Mesendoderm (in vitro differentiated cells): ENCODE data around the gene PTPA. TPM values are rescaled to one million over a fixed set of nuclear protein-coding genes. Genes with fewer than 3 reads are reported as not detected.
A peak's percentile ranks its signal among the peaks of the same experiment; 100 is the strongest.

ENCODE experiments used
- DNase-seq: peaks from one replicate; pipeline ENCODE4 v3.0.0; 2013
- H2AK5ac ChIP-seq: 2 replicates; pipeline ENCODE4 v1.6.1; 2013; ENCODE audit warnings: low read length, inconsistent platforms
- H2BK120ac ChIP-seq: 2 replicates; pipeline ENCODE4 v1.6.1; 2013; ENCODE audit warnings: low read depth, mild to moderate bottlenecking, low read length, moderate library complexity, mixed read lengths
- H2BK15ac ChIP-seq: replicated peaks from 2 replicates; pipeline ENCODE4 v1.6.1; 2013; ENCODE audit warnings: low read depth, mild to moderate bottlenecking, moderate library complexity
- H2BK5ac ChIP-seq: 2 replicates; pipeline ENCODE4 v1.6.1; 2013; ENCODE audit warnings: low read length, inconsistent platforms
- H3K18ac ChIP-seq: 2 replicates; pipeline ENCODE4 v1.6.1; 2013; ENCODE audit warnings: mild to moderate bottlenecking, low read length, mixed read lengths
- H3K23ac ChIP-seq: one replicate; pipeline ENCODE4 v1.6.1; 2013; ENCODE audit warnings: low read length
- H3K27ac ChIP-seq: 2 replicates; pipeline ENCODE4 v1.5.1; 2013; ENCODE audit warnings: low read depth, mild to moderate bottlenecking, inconsistent platforms, low read length, moderate library complexity
- H3K27me3 ChIP-seq: 2 replicates; pipeline ENCODE4 v1.6.1; 2013; ENCODE audit warnings: low read length, control low read depth, mild to moderate bottlenecking, inconsistent platforms; ENCODE audit not compliant: insufficient read depth, poor library complexity
- H3K36me3 ChIP-seq: 2 replicates; pipeline ENCODE4 v1.6.1; 2013; ENCODE audit warnings: low read length, inconsistent platforms; ENCODE audit not compliant: control insufficient read depth, insufficient read depth
- H3K4ac ChIP-seq: one replicate; pipeline ENCODE4 v1.6.1; 2013; ENCODE audit warnings: low read depth, mild to moderate bottlenecking, low read length, moderate library complexity
- H3K4me1 ChIP-seq: 2 replicates; pipeline ENCODE4 v1.6.1; 2013; ENCODE audit warnings: low read depth, low read length, inconsistent platforms; ENCODE audit not compliant: control insufficient read depth
- H3K4me2 ChIP-seq: 2 replicates; pipeline ENCODE4 v1.6.1; 2013; ENCODE audit warnings: low read length
- H3K4me3 ChIP-seq: 2 replicates; pipeline ENCODE4 v1.5.1; 2013; ENCODE audit warnings: mild to moderate bottlenecking, low read length
- H3K56ac ChIP-seq: one replicate; pipeline ENCODE4 v1.6.1; 2013; ENCODE audit warnings: low read length
- H3K79me1 ChIP-seq: 2 replicates; pipeline ENCODE4 v1.6.1; 2013; ENCODE audit warnings: low read length, inconsistent platforms
- H3K79me2 ChIP-seq: 2 replicates; pipeline ENCODE4 v1.6.1; 2013; ENCODE audit warnings: mild to moderate bottlenecking, low read length; ENCODE audit not compliant: control insufficient read depth, insufficient read depth
- H3K9ac ChIP-seq: 2 replicates; pipeline ENCODE4 v1.6.1; 2013; ENCODE audit warnings: low read length, inconsistent platforms
- H4K5ac ChIP-seq: one replicate; pipeline ENCODE4 v1.6.1; 2013; ENCODE audit warnings: low read length
- H4K8ac ChIP-seq: one replicate; pipeline ENCODE4 v1.6.1; 2013; ENCODE audit warnings: low read depth, mild to moderate bottlenecking, control low read depth, low read length, moderate library complexity
- WGBS: extraction: QIAGEN DNeasy Blood & Tissue Kit; methylation state at CpG from one replicate; pipeline ENCODE4 v1.1.7; 2013; ENCODE audit warnings: low lambda C conversion rate, missing lambda C conversion rate; ENCODE audit not compliant: insufficient coverage; ENCODE audit errors: extremely low coverage; 5-methylcytosine and 5-hydroxymethylcytosine counted together
- polyA plus RNA-seq, 2 experiments: library from polyadenylated mRNA; stranded (reverse); fragments of 200-250 nt; gene quantifications; one replicate each; pipeline ENCODE4 v1.2.3, GENCODE V29; 2013

PTPA gene
- 73.6 TPM for polyA plus RNA-seq (2013, experiment 1 of 2)
- polyA plus RNA-seq (2013, experiment 2 of 2), result 72.5 TPM

DNA sequence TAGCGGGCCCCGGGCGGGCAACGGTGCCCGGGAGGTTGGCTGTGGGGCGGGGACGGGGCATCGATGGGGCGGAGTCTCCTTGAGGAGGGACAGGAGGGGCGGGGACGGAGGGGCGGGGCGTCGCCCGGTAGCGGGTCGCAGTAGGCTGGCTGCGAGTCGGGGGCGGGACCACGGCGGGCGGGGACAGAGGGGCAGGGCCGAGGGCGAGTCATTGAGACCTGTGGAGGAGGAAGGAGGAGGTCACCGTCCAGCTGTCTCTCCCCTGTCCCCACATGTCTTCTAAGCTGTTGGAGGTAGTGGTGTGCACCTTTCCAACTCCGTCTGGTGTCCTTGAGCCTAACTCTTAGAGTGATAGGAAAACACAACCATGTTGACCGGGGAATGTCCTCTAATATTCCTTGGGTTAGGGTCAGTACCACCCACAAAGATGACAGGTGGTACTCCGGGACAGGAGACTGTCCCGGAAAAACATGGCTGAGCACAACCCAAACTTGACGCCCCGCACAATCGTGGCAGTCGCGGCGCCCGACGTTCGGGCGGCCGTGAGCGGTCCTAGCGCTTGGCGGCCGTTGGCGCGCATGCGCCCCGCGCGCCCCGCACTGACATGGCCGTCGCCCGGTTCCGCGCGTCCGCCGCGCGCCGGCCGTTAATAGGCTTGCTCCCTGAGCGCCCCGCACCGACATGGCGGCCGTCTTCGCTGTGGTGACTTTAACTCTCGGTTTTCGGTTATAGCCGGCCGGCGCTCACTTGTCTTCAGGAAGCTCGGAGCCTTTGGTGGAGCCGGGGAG lies at the start of gene PTPA, which contains the start of gene CRAT:
TSS of gene PTPA (plus strand) at position 676 of the 788 bp plus-strand sequence. CDS start 186 bp downstream, outside the sequence.
TSS of gene CRAT (minus strand) at position 54 of the 788 bp plus-strand sequence. CDS start 284 bp downstream, outside the sequence.
- H3K18ac ChIP-seq, result peak within 1 kb of the TSS; percentile 91

DNA sequence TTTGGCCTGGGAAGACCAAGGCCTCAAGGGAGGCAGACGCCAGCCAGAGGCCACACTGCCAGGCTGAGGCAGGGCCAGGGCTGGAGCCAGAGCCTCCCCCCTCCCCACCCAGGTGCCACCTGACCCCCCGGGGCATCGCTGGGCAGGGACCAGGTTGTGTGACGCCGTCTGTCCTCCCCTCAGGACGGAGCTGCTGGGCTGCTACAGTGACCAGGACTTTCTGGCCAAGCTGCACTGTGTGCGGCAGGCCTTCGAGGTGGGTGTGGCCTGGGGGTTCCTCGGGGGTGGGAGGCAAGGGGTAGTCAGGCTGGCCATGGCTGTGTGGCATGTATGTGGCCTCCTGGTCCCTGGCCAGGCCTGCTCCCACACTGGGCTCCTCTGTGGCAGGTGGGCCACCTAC lies 48.2 kb upstream of the PTPA start:
- H3K4ac ChIP-seq, result no peak overlapping the region
- no peak overlapping the region for H4K5ac ChIP-seq
- no peaks in the 10 kb centered on the region for H3K79me1 ChIP-seq
- no peak overlapping the region for H3K56ac ChIP-seq
- no CpG with 5 or more reads among the region's 9 CpGs for WGBS
- no peaks in the 10 kb centered on the region for H3K36me3 ChIP-seq
- no peaks in the 10 kb centered on the region for H3K4me1 ChIP-seq
- DNase-seq, result no peak
- H3K23ac ChIP-seq, result no peak overlapping the region
- H2AK5ac ChIP-seq, result no peak overlapping the region
- H3K4me3 ChIP-seq, result no peak overlapping the region
- H3K18ac ChIP-seq, result no peak overlapping the region
- no peak overlapping the region for H2BK5ac ChIP-seq
- no peaks in the 10 kb centered on the region for H3K27me3 ChIP-seq
- no peak overlapping the region for H3K27ac ChIP-seq
- H3K79me2 ChIP-seq, result no peaks in the 10 kb centered on the region
- no peak overlapping the region for H2BK15ac ChIP-seq
- H2BK120ac ChIP-seq, result no peak overlapping the region
- no peak overlapping the region for H3K4me2 ChIP-seq
- no peak overlapping the region for H3K9ac ChIP-seq
- no peak overlapping the region for H4K8ac ChIP-seq

More for the DNA sequence above, at the start of gene PTPA, which contains the start of gene CRAT:
- Histone ChIP-seq H2BK5ac (peak within 1 kb of the TSS; percentile 96), H3K36me3 (no peaks in the 10 kb centered on the region), H3K4me1 (no peaks in the 10 kb centered on the region), H3K4me3 (peak within 1 kb of the TSS; percentile 84), H2BK15ac (no peak within 1 kb of the TSS), H4K5ac (peak within 1 kb of the TSS; percentile 56), H2BK120ac (no peak within 1 kb of the TSS), H3K27me3 (no peaks in the 10 kb centered on the region), H3K79me1 (no peaks in the 10 kb centered on the region), H3K4ac (peak within 1 kb of the TSS; percentile 97), H3K4me2 (peak within 1 kb of the TSS; percentile 100), H4K8ac (no peak within 1 kb of the TSS), H3K79me2 (peaks cover 18% of the 10 kb centered on the region), H3K9ac (peak within 1 kb of the TSS; percentile 98), H3K27ac (peak within 1 kb of the TSS; percentile 94), H3K56ac (peak within 1 kb of the TSS; percentile 99), H3K23ac (peak within 1 kb of the TSS; percentile 98), H2AK5ac (peak within 1 kb of the TSS; percentile 94)
- DNase-seq, result peak; percentile 95
- no CpG with 5 or more reads among the region's 77 CpGs for WGBS

DNA sequence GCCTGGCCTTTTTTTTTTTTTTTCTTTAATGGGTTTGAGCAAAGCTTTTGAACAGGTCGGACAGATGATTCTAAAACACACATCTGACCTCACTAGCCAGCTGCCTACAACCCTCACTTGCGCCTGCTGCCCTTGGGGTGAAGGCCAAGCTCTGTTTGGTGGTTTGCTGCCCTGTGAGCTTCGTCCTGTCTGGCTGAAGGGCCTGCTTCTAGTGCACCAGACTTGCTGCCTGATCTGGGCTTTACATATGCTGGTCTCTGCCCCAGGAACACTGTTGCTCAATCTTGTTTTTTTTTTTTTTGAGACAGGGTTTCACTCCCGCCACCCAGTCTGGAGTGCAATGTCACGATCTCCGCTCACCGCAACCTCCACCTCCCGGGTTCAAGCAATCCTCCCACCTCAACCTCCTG lies 46.7 kb upstream of the PTPA start:
- H3K36me3 ChIP-seq, result no peaks in the 10 kb centered on the region
- no peak overlapping the region for H3K4me2 ChIP-seq
- no peak overlapping the region for H2BK5ac ChIP-seq
- no peaks in the 10 kb centered on the region for H3K79me2 ChIP-seq
- no peak overlapping the region for H2BK15ac ChIP-seq
- no peak overlapping the region for H2BK120ac ChIP-seq
- H3K4me3 ChIP-seq, result no peak overlapping the region
- H3K27me3 ChIP-seq, result no peaks in the 10 kb centered on the region
- H3K56ac ChIP-seq, result no peak overlapping the region
- no peaks in the 10 kb centered on the region for H3K4me1 ChIP-seq
- no peak overlapping the region for H3K9ac ChIP-seq
- no peak overlapping the region for H2AK5ac ChIP-seq
- no peak overlapping the region for H4K8ac ChIP-seq
- no peak overlapping the region for H3K18ac ChIP-seq
- H3K79me1 ChIP-seq, result no peaks in the 10 kb centered on the region
- no peak overlapping the region for H3K23ac ChIP-seq
- H3K4ac ChIP-seq, result no peak overlapping the region
- no CpG with 5 or more reads among the region's 8 CpGs for WGBS
- H4K5ac ChIP-seq, result no peak overlapping the region
- DNase-seq, result no peak
- no peak overlapping the region for H3K27ac ChIP-seq

- Histone ChIP-seq H3K4me1 (peaks cover 7% of the 10 kb centered on the region), H3K4me2 (no peak overlapping the region), H3K23ac (no peak overlapping the region), H3K18ac (no peak overlapping the region), H2BK15ac (no peak overlapping the region), H3K9ac (no peak overlapping the region), H2BK120ac (no peak overlapping the region), H3K27me3 (no peaks in the 10 kb centered on the region), H3K79me2 (no peaks in the 10 kb centered on the region), H3K79me1 (no peaks in the 10 kb centered on the region), H3K4me3 (no peak overlapping the region), H3K4ac (no peak overlapping the region), H4K8ac (no peak overlapping the region), H3K27ac (no peak overlapping the region), H2BK5ac (no peak overlapping the region), H4K5ac (no peak overlapping the region), H3K36me3 (no peaks in the 10 kb centered on the region), H3K56ac (no peak overlapping the region), H2AK5ac (no peak overlapping the region)
- DNase-seq, result no peak
- WGBS, result no CpG with 5 or more reads among the region's 19 CpGs
These were observed 43.1 kb upstream of the PTPA start for GRCh38 chr9:129068110-129068509.

GRCh38 chr9:129068990-129069861 lies 42.0 kb upstream of the PTPA start:
- Histone ChIP-seq H3K23ac (no peak overlapping the region), H2BK5ac (no peak overlapping the region), H2BK120ac (no peak overlapping the region), H3K9ac (no peak overlapping the region), H3K56ac (no peak overlapping the region), H4K5ac (no peak overlapping the region), H3K4me2 (no peak overlapping the region), H2AK5ac (no peak overlapping the region), H3K36me3 (no peaks in the 10 kb centered on the region), H3K27ac (no peak overlapping the region), H3K4me1 (peaks cover 7% of the 10 kb centered on the region), H3K4me3 (no peak overlapping the region), H3K79me1 (no peaks in the 10 kb centered on the region), H4K8ac (no peak overlapping the region), H3K27me3 (no peaks in the 10 kb centered on the region), H3K4ac (no peak overlapping the region), H3K79me2 (no peaks in the 10 kb centered on the region), H2BK15ac (no peak overlapping the region), H3K18ac (no peak overlapping the region)
- WGBS, result no CpG with 5 or more reads among the region's 31 CpGs
- peak; percentile 18 for DNase-seq
